ENCODE results near the gene CHPF2.
A peak's percentile ranks its signal among the peaks of the same experiment; 100 is the strongest.

Gene CHPF2

GRCh38 chr7:151271699-151272355, 39.5 kb downstream of the CHPF2 start:
- no peak for DNase-seq

GRCh38 chr7:151272405-151272804, 40.1 kb downstream of the CHPF2 start:
- DNase-seq = no peak

GRCh38 chr7:151272877-151273276, 40.6 kb downstream of the CHPF2 start:
- no peak for DNase-seq

GRCh38 chr7:151273651-151274390, 41.5 kb downstream of the CHPF2 start:
- no peak for DNase-seq

- no peak for DNase-seq
Observed at GRCh38 chr7:151274396-151274795, 42.1 kb downstream of the CHPF2 start.

- no peak for DNase-seq
Observed at GRCh38 chr7:151274936-151275812, 42.9 kb downstream of the CHPF2 start.

- DNase-seq = no peak
Observed at GRCh38 chr7:151275813-151276577, 43.7 kb downstream of the CHPF2 start.

GRCh38 chr7:151276666-151277590, 44.6 kb downstream of the CHPF2 start:
- peak; percentile 81 for DNase-seq

- DNase-seq = no peak
Observed at GRCh38 chr7:151277631-151278030, 45.3 kb downstream of the CHPF2 start.

- no peak for DNase-seq
Observed at GRCh38 chr7:151278949-151279348, 46.7 kb downstream of the CHPF2 start.

GRCh38 chr7:151279868-151280267, 47.6 kb downstream of the CHPF2 start:
- DNase-seq = no peak

GRCh38 chr7:151280388-151281019, 48.2 kb downstream of the CHPF2 start:
- DNase-seq = no peak

GRCh38 chr7:151281686-151282085, 49.4 kb downstream of the CHPF2 start:
- DNase-seq = no peak

GRCh38 chr7:151282111-151282510, 49.8 kb downstream of the CHPF2 start:
- DNase-seq = no peak

GRCh38 chr7:151283302-151283701, 51.0 kb downstream of the CHPF2 start:
- no peak for DNase-seq

GRCh38 chr7:151286148-151286547, 53.9 kb downstream of the CHPF2 start:
- no peak for DNase-seq
